ENCODE data around the gene KIF12.
"Not testable (repeated sequence)": the region's sequence is repeated elsewhere in the genome, so short reads cannot be mapped to it uniquely, and the experiment has no call there.

Gene KIF12

DNA sequence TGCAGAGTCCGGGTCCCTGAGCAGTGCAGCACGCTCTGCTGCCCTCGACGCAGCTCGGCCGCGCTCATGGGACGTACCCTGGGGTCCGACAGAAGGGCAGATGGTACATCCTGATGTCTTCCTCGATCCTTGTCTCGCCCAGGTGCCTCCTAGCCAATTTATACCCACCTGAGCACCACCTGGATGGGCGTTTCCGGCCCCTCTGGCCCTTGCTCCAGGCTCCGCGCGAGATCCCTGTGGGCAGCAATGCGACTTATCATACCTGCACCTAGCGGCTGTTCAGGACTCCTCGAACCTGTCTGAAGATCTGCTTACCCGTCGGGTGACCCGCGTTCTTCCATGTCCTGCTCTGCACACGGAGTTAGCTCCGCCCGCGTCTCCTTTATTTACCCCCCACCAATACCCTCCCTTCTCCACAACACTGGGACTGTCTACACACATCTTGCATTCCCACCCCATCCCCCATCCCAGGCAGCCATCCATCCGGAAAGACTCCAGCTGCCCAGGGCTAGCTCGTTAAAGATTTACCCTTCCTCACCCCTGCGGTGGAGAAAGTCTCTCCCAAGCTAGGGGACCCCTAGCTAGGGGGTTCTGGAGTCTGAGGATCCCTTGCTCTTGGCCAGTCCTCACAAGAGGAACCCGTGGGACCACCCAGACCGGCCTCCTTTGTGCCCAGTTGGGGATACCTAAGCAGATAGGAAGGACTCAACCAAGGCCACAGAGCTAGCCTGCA is at the start of gene KIF12:
TSS of gene KIF12 (minus strand) at position 357 of the 733 bp plus-strand sequence. CDS start at position 341, 16 bp downstream.
- in situ Hi-C loops (cut with HindIII; ENCODE audit: low sequenced_read_pairs): loop anchor here (25.0 kb wide), 1 partner anchor 188 kb away; no protein-coding TSS in a partner anchor

DNA sequence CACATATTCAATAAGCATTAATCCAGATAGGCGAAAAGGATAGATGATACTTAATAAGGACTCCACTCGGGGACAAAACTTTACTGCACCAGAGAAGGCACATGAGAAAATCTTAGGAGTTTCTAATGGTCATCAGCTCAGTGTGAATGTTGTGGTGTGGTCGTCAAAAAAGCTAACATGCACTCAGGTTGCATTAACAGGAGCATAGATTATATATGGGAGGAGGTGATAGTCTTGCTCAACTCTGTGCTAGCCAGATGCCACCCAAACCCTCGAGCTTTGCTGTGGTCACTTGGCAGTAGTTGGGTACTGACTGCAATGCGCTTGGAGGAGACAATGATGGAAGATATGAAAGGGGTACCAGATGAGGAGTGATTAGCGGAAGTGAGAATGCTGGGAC is 47.6 kb upstream of the KIF12 start:
- in situ Hi-C loops (cut with HindIII; ENCODE audit: low sequenced_read_pairs): no loop called here

DNA sequence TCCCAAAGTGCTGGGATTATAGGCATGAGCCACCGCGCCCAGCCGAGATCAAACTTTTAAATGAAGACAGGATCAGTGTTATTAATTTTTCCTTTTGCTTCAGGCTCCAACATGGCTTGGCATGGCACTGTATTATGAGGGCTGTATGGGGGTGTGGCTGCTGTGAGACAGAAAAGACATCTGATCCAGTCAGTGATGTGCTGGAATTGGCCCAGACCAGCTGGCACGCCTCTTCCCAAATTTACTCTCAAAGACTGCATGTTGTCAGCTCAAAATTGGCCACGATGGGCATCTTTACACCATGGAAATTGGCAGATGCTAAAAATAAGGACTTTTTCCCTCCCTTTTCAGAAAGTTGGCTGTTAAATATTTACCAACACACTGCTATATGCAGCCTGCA is 44.1 kb upstream of the KIF12 start:
- in situ Hi-C loops (cut with HindIII; ENCODE audit: low sequenced_read_pairs): no loop called here

DNA sequence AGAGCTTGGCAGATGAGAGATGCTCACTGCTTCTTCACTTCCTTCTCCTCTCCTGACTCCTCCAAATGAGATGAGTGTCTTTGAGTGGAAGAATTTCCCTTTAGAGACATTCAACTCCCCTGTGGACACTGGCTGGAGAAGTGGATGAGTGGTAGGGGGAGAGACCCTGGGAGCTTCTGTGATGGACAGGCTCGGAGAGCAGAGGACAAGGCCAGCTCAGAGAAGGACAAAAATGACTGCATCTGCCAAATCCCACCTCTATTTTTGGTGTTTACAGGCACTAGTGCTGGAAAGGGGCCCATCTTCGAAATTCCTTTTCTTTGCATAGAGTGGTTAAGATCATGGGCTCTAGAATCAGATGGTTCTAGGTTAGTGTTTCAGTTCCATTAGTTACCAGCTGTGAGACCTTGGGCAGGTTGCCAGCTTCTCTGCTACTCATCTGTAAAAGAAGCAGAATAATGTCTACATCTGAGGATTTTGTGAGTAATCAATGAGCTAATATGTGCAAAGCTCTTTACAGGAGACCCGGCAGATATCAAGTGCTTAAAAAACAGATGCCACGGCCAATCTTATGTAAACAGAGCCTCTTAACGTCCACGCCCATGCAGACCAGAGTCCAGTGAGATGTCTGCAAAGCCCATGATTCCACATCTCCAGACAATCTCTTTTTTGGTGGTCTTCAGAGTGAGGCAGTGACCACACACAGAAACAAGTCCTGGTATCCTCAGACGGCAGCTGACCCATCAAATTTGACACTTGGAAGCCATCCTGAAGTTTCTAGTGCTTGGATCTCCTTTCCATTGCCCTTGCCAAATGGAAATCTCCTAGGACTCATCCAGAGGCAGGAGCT is 42.7 kb upstream of the KIF12 start:
- in situ Hi-C loops (cut with HindIII; ENCODE audit: low sequenced_read_pairs): no loop called here

DNA sequence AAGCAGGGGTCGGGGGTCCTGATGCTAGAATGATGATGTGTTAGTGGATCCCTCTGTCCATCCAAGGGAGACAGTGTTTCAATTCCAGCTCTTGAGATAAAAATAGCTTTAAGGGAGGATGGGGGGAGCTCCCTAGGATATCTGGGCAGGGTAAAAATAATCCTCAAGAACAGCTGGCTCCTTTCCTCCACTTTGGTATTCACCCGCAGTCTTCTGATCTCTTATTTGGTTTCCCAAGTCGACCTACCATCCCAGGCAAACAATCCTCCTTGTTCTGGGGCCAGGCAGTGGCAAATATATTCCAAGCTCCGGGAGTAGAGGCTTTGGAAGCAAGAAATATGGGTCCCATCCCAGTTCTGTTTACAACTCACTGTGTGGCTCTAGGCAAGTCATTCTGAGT is 41.8 kb upstream of the KIF12 start:
- in situ Hi-C loops (cut with HindIII; ENCODE audit: low sequenced_read_pairs): no loop called here

DNA sequence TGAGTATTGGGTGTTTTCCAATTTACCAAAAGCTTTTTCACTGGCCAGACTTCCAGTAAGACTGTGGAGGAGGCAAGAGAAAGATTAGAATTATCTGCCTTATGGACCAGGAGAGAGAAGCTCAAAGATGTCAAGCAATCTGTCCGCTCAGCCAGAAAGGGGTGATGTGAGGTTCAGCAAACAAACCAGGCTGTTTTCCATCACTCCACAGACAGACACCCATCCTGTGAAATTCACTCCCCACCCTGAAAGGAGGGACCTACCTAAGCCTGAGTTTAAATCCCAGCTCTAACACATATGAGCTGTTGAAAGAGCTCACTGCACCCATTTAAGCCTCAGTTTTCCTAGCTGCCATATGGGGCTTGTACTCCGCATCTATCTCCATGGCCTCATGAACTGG is 41.3 kb upstream of the KIF12 start:
- in situ Hi-C loops (cut with HindIII; ENCODE audit: low sequenced_read_pairs): no loop called here

DNA sequence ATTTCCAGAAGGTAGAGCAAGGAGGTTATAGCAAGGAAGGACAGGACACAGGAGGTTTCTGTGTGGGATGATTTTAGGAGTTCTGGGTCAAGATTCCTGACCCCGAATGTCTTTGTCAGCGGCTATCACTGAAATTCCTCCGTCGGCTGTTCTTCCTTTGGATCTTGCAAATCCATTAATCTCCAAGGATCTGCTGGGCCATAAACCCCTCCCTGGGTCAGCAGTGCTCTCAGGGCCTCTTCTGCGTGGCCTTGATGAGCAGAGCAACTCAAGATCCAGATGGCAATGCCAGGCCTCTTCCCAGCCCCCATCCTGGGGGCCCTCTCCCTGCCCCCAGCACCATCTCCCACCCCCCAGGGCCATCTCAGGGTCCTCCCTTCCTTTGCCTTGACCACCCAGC is 40.0 kb upstream of the KIF12 start:
- in situ Hi-C loops (cut with HindIII; ENCODE audit: low sequenced_read_pairs): no loop called here

DNA sequence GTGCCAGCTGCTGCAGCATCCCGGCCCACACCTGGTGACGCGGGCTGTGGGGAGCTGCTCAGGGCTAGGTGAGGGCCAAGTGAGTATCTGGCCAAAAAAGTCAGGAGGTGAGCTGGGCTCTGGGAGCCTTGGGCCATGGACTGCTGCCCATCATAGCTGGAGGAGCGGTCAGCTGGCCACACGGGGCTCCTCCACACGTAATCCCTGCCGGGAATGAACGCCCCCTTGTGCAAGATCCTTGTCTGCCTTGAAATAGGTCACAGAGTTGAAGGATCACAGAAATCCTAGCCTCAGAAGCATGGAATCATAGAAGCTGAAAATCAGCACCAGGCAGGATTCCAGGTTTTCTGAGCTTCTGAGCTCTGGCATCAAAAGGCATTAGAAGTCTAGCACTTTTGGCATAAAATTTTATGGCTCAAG is 39.5 kb upstream of the KIF12 start:
- in situ Hi-C loops (cut with HindIII; ENCODE audit: low sequenced_read_pairs): no loop called here

DNA sequence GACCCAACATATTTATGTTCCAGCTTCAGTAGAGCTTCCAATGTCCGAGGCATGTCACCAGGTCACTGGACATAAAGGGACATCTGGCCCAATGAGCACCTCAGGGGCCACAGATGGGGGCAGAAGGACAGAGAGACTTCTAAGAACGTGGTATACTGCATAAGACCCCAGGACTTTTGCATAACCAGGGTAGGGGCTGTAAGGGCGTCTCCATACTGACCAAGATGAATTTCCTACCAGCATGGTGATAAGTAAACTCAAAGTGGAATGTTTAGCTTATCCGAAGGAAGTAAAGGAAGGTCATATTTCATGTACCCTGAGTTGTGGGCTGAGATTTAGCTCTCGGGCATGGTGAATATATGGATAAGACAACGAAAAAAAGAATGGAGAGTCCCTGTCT is 38.7 kb upstream of the KIF12 start:
- in situ Hi-C loops (cut with HindIII; ENCODE audit: low sequenced_read_pairs): no loop called here

DNA sequence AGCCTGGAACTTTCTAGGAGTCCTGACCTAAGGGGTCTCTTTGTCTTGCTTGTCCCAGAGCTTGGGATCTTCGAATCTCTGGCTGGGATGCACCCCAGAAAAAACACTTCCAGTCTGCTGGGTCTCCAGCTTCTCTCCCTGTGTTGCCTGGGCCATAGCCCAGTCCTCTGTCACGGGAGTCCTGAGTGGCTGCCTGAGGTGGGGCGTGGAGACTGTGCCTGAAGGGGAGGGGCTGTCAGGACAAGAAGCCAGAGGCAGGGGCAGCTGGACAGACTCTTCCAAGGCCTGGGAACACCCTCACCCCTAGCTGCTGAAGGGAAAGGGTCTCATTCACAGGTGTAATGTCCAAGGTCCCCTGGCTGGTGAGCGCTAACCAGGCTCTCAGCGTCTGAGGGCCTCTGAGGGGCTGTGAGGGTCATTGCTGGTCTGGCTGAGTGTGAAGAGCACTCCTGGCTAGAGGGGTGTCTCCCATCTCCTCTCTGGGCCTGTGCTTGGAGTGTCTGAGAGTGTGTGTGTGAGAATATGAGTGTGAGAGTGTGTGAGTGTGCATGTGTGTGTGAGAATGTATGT is 35.8 kb upstream of the KIF12 start:
- in situ Hi-C loops (cut with HindIII; ENCODE audit: low sequenced_read_pairs): no loop called here

DNA sequence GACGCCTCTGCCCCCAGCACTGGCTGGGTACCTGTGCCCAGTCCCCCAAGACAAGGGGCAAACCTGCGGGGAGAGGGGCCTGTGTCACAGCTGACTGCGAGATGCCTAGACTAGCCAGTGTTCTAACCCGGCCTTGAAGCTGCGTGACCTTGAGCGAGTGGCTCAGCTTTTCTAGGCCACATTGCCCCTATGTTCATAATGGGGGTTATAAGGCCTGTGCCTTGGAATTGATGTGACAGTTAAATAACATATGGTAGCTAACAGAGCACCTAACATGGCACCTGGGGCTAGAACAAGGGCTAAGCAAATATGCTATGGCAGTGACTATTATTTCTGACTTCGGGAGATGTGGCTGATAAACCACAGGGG is 33.4 kb upstream of the KIF12 start:
- in situ Hi-C loops (cut with HindIII; ENCODE audit: low sequenced_read_pairs): no loop called here

DNA sequence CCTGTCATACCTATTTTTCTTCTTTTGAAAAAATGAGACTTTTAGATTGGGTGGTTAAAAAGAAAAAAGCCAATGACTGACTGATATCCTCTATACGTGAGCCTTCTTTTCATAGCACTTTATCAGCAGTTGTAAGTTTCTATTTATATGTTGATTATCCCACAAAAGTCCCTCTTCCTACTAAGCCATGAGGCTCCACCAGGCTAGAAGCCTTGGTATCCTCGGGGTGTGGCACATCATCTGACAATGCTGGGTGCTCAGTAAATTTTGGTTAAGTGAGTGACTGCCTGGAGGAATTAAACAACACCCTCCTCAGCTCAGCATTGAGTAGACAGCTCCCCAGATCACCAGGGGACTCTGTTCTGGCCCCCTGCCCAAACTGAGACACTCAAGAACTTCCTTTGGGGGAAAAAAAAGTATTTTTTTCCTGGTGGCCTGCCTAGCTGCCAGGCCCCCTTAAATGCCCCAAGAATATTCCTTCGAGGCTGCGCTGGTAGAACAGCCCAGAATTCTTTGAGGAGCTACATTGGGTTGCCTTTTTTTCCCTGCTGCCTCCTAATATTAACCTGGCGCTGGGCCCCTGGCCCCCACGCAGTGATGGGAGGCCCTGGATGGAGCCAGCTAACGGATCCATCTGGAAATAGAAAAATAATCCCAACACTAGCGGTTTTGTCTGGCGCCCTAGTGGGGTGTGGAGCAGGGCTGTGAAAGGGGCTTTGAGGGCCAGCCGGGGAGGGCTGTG is 32.9 kb upstream of the KIF12 start:
- in situ Hi-C loops (cut with HindIII; ENCODE audit: low sequenced_read_pairs): no loop called here

DNA sequence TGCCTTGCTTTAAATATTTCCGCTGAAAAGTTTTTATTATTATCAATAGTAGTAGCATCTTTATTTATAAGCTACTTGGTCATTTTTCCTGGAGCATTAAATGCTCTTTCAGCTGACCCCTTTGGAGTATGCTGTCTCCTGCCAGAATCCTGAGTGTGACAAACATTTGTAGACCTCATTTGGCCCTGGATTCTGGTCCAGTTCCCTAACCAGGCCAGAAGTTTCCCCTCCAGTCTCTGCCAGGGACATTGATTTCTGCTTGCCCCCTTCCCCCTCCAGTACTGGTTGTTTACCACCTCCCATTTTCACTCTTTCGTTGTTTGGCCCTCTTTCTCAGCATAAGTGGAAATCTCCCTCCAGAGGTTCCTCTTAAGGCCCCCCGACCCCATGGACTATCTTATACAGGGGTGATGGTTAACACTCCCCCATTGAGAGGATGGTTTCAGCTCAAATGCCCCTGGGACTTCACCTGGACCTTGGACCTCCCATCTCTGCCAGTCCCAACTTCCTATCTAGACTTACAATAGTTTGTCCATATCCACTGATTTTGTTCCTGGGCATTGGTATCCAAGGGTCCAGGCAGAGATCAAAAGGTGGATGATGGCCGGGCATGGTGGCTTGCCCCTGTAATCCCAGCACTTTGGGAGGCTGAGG is 31.7 kb upstream of the KIF12 start:
- in situ Hi-C loops (cut with HindIII; ENCODE audit: low sequenced_read_pairs): no loop called here

DNA sequence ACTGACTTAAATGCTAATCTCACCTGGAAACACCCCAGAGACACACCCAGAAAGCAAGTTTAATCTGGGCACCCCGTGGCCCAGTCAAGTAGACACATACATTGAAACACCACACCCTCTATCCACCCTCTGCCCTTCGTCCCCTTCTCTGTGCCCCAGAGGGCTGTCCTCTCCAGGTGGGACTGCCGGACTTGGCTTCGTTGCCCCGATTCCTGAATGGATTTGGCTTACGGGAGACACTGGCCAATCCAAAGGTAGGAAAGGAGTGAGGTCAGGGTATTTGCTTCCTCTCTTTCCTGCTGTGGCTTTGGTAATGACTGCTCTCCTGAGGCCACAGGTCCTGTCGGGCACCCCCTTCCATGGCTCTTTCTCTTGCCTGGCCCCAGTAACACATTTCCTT is 31.0 kb upstream of the KIF12 start:
- in situ Hi-C loops (cut with HindIII; ENCODE audit: low sequenced_read_pairs): no loop called here

DNA sequence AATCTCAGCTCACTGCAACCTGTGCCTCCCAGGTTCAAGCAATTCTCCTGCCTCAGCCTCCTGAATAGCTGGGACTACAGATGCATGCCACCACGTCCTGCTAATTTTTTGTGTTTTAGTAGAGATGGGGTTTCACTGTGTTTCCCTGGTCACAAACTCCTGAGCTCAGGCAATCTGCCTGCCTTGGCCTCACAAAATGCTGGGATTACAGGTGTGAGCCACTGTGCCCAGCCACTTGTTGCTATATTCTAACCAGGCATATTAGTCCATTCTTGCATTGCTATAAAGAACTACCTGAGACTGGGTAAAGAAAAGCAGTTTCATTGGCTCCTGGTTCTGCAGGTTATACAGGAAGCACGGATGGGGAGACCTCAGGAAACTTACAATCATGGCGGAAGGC is 29.7 kb upstream of the KIF12 start:
- in situ Hi-C loops (cut with HindIII; ENCODE audit: low sequenced_read_pairs): not testable (repeated sequence)

DNA sequence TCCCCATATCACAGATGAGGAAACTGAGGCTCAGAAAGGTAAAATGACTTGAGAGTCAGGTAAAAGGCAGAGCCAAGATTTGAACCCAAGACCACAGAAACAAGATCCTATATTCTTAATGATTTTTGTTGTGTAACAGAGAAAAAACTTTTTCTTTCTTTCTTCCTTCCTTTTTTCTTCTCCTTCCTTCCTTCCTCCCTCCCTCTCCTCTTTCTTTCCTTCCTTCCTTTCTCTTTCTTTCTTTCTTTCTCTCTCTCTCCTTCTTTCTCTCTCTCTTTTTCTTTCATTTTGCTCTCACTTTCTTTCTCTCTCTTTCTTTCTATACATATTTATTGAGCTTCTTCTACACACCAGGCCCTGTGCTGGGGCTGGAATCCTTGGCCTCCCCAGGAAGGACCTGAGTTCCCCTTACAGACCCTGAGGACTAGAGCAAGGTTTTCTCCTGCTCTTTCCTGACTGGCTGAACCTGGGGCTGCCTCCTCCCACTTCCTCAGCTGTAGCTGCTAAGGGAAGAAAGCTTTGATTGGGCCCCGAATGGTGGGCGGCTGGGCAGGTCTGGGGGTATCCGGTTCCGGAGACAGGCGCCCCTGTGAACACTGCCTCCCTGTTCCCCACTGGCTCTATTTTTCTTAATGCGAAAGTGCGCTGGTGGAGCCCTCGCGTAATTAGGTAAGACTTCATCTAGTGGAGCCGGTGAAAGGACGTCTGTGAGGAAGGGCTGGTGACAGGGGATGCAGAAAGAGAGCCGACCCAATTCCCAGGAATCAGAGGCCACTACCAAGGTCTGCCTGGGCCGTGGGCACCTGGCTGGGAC is 27.4 kb upstream of the KIF12 start:
- in situ Hi-C loops (cut with HindIII; ENCODE audit: low sequenced_read_pairs): no loop called here

DNA sequence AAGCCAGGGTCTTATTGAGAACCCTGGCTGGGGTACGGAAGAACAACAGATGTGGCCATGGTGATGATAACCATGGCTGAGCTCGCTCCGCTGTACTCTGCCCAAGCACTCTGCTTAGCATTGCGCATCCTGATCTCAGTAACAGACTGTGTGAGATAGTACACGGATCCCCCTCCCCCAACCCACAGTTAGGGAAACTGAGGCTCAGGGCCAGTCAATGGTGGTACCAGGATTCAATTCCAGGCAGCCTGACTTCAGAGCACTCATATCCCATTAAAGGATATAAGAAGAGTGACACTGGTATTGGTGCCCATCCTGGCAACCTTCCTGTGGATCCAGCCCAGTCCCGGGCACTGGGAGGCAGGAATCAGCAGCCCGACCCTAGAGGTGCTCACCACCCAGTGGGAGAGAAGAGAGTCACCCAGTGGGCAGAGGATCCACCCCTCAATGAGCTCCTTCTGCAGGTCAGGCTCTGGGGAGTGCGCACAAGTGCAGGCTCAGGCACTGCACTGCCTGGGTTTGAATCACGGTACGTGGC is 26.5 kb upstream of the KIF12 start:
- in situ Hi-C loops (cut with HindIII; ENCODE audit: low sequenced_read_pairs): no loop called here

DNA sequence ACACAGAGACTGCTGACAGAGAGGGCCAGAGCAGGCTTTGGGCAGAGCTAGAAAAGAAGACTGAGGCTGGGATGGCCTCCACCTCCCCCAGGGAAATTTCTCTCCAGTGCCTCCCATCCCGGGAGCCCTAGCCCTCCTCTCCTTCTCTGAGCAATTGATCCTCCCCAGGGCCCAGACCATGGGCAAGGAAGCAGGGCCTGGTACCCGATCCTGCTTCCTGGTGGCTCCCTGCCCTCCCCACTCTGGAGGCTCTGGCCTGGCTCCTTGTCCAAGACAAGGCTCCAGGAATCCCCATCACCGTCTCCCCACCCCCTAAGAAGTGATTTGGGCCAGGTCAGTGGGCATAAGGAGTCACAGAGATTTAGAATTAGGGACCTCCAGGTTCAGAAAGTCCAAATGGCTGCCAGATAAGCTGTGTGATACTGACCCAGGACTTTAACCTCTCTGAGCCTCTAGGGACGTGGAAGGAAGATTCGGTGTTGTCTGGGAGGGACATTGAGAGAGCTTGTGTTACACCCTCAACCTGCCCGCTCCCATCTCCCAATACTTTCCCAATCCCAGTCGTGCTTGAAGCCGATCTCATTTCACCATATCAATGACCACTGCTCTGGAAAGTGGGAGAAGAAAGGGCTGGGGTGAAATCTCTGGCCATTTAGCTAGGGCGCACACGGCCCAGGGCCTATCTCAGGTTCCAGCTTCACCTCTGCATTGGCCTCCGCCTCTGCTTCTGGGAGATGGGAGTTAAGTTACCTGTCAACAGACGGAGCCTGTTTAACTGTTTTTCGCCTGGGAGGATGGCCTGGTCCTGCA is 25.8 kb upstream of the KIF12 start:
- in situ Hi-C loops (cut with HindIII; ENCODE audit: low sequenced_read_pairs): no loop called here

DNA sequence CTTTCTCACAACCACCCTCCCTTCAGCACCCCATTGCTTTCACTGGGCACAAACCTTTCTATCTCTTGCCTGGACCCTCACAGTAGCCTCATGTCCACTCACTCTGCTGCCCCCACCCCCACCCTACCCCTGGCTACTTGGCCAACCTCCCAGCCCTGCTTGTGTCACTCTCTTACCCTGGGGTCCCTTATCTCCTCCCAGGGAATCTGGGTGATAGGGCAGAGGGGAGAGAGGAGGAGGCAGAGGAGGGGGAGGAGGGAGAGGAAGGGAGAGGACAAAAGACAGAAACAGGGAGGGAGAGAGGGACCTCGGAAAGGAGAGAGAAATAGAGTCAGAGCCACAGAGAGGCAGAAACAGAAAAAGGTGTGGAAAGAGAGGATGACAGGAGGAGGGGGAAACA is 25.0 kb upstream of the KIF12 start:
- in situ Hi-C loops (cut with HindIII; ENCODE audit: low sequenced_read_pairs): no loop called here
